AG04450 (cell line): ENCODE results near the gene HDDC2. TPM values are rescaled to one million over a fixed set of nuclear protein-coding genes. Genes with fewer than 3 reads are reported as not detected.

Experiments used
- CTCF ChIA-PET: fragments of 300-600, 350-600 bp; formaldehyde crosslinking; extraction: SDS; loops from one replicate; lab custom pipeline; 2022; ENCODE audit warnings: antibody characterized with exemption, inconsistent platforms; lab: Charles Lee
- POLR2A ChIA-PET: fragments of 350-600 bp; formaldehyde crosslinking; extraction: SDS; loops from one replicate; lab custom pipeline; 2021; ENCODE audit warnings: antibody characterized with exemption, inconsistent platforms; lab: Yijun Ruan, JAX
- DNase-seq: peaks from one replicate; pipeline ENCODE4 v3.0.0-alpha.2; 2011; ENCODE audit warnings: low read depth, low spot score
- H3K27ac ChIP-seq: one replicate; pipeline ENCODE4 v1.5.1; 2012; ENCODE audit warnings: low read depth, low read length, control low read depth
- H3K27me3 ChIP-seq: one replicate; pipeline ENCODE4 v1.6.0; 2012; ENCODE audit warnings: low read length; ENCODE audit not compliant: control insufficient read depth, insufficient read depth
- H3K4me3 ChIP-seq: 2 replicates; pipeline ENCODE4 v1.5.1; 2011; ENCODE audit warnings: mild to moderate bottlenecking, low read depth, low read length, control low read depth
- H3K9me3 ChIP-seq: 2 replicates; pipeline ENCODE4 v1.5.1; 2012; ENCODE audit warnings: low read length; ENCODE audit not compliant: control insufficient read depth, insufficient read depth
- polyA plus RNA-seq: library from polyadenylated mRNA; depleted of rRNA; stranded (reverse); fragments of >200 nt; gene quantifications from 2 replicates; pipeline ENCODE4 v1.2.3, GENCODE V29; 2011
- TF ChIP-seq, protein P1 (sequence below): IDR thresholded peaks from 2 replicates; pipeline ENCODE4 v1.5.1; 2011; ENCODE audit warnings: low read depth, low read length, control low read depth, inconsistent platforms

Gene HDDC2
- polyA plus RNA-seq, 1 experiment, result 116 TPM

DNA sequence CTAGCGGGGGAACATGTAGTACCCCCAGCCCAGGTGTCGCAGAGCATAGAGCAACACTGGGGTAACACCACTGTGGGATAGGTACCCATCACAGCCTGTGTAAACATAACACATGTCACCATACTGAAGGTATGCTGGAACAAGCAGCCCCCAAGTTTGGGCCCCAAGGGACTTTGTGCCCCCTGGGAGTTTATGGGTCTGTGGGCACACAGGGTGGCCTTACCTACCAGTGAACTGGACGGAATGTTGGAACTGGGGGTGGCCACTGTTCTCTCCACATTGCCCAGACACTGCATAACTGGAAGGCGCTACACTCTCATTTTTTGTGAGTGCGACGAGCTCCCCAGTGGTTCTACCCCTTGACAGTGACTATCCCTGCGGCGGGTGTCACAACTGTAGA is 28.5 kb downstream of the HDDC2 start:
- ChIA-PET CTCF (no interaction called here), POLR2A (no interaction called here)
- Histone ChIP-seq H3K27me3 (no peaks in the 10 kb centered on the region), H3K9me3 (no peaks in the 10 kb centered on the region), H3K4me3 (no peak overlapping the region), H3K27ac (no peak overlapping the region)
- no peak for DNase-seq
- TF ChIP-seq, protein P1, sequence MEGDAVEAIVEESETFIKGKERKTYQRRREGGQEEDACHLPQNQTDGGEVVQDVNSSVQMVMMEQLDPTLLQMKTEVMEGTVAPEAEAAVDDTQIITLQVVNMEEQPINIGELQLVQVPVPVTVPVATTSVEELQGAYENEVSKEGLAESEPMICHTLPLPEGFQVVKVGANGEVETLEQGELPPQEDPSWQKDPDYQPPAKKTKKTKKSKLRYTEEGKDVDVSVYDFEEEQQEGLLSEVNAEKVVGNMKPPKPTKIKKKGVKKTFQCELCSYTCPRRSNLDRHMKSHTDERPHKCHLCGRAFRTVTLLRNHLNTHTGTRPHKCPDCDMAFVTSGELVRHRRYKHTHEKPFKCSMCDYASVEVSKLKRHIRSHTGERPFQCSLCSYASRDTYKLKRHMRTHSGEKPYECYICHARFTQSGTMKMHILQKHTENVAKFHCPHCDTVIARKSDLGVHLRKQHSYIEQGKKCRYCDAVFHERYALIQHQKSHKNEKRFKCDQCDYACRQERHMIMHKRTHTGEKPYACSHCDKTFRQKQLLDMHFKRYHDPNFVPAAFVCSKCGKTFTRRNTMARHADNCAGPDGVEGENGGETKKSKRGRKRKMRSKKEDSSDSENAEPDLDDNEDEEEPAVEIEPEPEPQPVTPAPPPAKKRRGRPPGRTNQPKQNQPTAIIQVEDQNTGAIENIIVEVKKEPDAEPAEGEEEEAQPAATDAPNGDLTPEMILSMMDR, result no peak

DNA sequence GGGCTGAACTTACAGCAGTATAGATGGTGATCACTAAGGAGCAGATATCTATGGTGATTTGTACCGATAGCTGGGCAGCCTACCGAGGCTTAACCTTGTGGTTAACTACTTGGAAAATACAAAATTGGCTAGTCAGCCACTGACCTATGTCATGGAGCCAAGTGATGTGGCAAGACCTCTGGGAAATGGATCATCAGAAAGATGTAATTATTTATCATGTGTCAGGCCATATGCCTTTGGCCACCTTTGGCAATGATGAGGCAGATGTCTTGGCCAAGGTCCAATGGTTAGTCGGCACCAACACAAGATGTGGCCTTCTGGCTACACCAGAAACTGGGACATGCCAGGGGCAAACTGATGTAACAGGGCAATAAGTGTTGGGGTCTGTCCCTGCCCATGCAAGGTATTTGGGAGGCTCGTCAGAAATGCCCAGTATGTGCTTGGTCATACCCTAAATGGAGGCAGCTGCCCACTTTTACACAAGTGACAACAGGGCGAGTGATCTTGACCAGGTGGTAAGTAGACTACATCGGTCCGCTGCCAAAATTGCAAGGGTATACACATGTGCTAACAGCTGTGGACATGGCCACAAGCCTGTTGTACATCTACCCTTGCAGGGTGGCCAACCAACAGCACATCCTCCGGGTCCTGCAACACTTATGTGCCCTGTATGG is 30.1 kb downstream of the HDDC2 start:
- Histone ChIP-seq H3K9me3 (no peaks in the 10 kb centered on the region), H3K4me3 (no peak overlapping the region), H3K27ac (no peak overlapping the region), H3K27me3 (no peaks in the 10 kb centered on the region)
- TF ChIP-seq, protein P1, result no peak
- ChIA-PET POLR2A (no interaction called here), CTCF (no interaction called here)
- no peak for DNase-seq

DNA sequence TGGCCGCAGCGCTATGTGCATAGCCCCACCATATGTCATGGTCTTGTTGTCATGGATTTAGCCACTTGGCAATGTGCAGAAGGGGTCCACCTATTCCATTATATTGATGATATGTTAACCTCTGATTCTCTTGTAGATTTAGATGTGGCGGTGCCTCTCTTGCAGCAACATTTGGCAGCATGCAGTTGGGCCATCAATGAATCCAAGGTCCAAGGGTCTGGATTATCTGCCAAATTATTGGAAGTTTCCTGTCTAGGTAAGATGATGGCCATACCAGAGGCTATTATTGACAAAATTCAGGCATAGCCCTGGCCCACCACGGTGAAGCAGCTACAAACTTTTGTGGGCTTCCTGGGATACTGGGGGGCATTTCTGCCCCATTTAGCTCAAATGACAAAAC is 31.4 kb downstream of the HDDC2 start:
- H3K4me3 ChIP-seq, result no peak overlapping the region
- CTCF ChIA-PET, result interaction anchor here (0.6 kb wide), 1 partner anchor 22 kb away, joined by 3 read pairs; no protein-coding TSS in a partner anchor
- POLR2A ChIA-PET, result no interaction called here

DNA sequence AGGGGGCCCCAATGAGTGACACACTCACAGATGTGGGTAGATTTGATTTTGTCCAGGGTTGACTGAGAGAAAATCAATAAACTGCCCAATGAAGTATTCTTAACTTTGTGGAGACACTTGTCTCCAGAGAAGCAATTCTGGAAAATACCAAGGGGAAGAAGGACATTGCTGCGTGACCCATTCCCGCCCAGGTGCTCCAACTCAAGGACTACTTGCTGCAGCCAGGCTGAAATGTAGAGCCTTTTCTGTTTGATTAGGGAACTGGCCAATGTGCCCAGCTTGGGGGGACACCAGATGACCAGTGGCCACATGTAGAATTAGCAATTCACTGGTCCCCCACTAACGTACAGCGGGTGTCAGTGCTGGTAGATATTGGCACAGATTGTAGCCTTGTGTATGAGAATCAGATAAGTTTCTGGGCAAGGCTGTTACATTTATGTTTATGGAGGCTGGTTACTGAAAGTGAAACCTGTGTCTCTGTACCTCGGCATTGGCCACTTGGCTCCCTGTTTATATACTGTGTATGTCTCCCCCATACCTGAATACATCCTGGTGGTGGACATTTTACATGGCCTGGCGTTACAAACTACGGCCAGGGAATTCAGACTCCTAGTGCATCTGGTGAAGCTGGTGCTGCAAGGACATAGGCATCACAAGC is 32.3 kb downstream of the HDDC2 start:
- POLR2A ChIA-PET, result no interaction called here
- Histone ChIP-seq H3K27me3 (no peaks in the 10 kb centered on the region), H3K27ac (no peak overlapping the region), H3K4me3 (no peak overlapping the region), H3K9me3 (no peaks in the 10 kb centered on the region)
- TF ChIP-seq, protein P1, result no peak
- CTCF ChIA-PET, result interaction anchor here (0.6 kb wide), 1 partner anchor 21 kb away, joined by 3 read pairs; no protein-coding TSS in a partner anchor
- DNase-seq, result no peak

More for the DNA sequence above, 31.4 kb downstream of the HDDC2 start:
- Histone ChIP-seq H3K9me3 (no peaks in the 10 kb centered on the region), H3K27ac (no peak overlapping the region), H3K27me3 (no peaks in the 10 kb centered on the region)
- DNase-seq, result no peak
- TF ChIP-seq, protein P1, result no peak

DNA sequence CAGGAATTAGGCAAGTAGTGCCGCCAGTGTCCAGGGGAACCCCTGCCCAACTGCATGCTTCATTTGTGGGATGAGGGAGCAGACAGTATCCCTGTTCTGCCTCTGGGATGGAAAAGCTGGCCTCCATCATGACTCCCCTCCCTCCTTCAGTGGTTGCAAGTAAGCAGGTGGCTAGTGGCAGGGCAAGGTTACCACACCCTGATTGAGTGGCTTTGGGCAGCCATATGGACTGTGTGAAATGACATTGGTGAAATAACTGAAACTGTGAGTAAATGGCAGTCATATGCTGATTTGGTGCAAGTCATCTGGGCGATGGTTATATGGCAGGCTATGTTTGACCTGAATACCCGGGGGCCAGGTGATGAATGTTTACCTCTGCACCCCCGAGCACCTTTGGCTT is 33.0 kb downstream of the HDDC2 start:
- H3K27me3 ChIP-seq, result no peaks in the 10 kb centered on the region
- H3K9me3 ChIP-seq, result no peaks in the 10 kb centered on the region
- no peak overlapping the region for H3K4me3 ChIP-seq
- TF ChIP-seq, protein P1, result no peak
- no peak overlapping the region for H3K27ac ChIP-seq
- POLR2A ChIA-PET, result no interaction called here
- no peak for DNase-seq
- CTCF ChIA-PET, result no interaction called here
